GOT3 (cell line): Measurements from ENCODE around the gene HMCN2.

Experiments used
- DNase-seq: peaks from one replicate; lab custom pipeline; 2025; ENCODE audit warnings: mixed read lengths; lab: John Stamatoyannopoulos, UW

HMCN2 gene

DNA sequence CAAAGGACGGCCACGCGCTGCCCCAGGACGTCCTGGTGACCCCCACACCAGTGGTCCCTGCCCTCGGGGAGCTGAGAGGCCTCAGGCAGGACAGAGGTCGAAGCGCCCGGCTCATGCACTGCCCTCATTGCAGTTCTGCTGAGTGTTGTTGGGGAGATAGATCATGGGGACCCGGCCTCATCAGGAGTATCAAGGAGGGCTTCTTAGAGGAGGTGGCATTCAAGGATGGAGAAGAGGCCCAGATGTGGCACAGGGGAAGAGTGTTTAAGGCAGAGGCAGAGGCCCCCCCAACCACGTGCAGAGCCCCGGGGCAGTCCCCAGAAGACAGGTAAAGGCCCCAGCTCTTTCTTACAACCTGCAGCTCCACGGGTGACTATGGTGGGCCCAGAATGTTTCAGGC, 205.4 kb downstream of the HMCN2 start:
- DNase-seq: no peak

DNA sequence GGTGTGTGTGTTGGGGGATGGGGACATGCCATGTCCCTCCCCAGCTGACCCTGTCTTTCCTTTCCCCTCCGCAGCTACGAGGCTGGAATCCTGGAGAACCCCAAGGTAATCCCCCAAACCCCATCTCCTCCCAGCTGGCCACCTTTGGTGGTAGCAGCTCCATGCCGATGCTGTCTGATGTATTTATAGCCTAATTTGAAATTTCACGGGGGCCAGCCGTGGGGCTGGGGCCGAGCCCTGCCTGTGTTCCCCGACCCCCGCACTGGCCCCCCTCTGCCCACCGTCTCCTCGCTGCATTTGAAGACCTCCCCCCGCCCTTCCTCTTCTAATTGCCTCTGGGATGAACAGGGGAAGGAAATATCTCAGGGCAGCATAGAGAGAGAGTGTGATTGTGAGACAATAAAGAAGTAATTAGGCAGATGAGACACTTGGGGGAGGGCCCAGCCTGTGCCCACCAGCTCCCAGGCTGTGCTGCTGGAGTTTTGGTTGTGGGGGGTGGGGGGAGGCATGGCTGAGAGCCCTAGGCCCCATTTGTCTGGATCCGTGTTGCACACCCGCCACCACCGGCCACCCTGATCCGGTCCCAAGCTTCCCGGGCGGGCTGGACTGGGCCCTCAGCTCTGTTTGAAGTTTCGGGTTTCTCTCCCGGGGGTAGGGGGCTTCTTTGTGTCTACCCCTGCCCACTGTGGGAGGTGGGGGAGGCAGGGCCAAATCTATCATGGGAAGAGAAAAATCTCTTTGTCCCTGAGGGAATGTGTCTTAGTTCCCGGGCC, 206.0 kb downstream of the HMCN2 start:
- DNase-seq: no peak

DNA sequence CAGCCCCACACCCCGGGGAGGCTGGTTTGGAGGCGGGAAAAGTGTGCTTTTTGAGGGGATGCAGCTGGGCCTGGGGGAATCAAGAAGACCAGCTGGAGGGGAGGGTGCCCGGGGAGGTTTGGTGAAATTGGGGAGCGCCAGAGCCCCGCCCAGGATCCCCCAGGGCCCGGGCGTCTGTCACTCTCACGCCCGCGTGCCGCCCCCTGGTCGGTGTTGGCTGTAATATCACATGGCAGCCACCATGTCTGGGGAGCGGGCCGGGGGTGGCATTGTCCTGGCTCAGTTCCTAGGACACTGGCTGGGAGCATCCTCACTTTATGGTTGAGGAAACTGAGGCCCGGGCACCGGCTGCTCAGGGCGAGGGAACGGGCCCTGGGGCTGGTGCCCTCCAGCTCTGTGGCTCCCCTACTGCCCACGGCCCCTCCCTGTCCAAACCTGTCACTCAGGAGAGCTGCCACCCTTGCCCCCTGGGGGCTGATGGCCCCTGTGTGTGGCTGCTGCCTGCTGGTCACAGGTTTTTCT, 206.7 kb downstream of the HMCN2 start:
- DNase-seq: no peak

DNA sequence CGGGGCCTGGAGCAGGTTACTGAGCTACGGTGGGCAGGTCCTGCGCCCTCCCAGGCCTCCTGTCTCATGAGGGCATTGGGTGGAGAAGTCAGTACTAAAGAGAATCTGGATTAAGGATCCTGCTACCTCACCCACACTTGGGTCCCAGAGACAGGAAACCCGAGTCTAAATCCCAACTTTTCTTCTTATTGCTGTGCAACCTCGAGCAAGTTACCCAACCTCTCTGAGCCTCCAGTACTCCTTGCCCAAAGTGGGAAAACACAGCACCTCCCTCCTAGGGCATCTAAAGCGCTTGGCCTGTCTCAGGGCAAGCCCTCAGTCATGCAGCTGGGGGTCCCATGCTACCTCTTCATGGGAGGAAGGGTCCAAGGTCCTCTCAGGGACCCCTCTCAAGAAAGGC, 207.4 kb downstream of the HMCN2 start:
- no peak for DNase-seq

DNA sequence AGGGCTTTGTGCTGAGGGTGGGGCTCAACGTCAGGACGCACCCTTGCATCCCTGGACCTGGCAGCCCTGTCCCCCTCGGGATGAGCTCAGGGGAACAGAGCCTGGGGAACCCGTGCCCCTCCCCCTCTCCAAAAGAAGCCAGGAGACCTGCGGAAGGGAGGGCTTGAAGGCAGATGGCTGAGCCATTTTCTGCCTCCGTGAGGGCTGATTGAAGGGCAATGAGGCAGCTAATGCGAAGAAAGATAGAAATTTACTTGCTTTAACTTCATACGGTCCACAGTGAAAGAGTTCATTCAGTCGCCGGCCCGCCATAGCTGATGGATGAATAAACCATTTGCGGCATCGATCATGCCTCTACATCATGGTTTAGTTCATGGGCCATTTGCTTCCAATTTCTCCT, 208.0 kb downstream of the HMCN2 start:
- no peak for DNase-seq

DNA sequence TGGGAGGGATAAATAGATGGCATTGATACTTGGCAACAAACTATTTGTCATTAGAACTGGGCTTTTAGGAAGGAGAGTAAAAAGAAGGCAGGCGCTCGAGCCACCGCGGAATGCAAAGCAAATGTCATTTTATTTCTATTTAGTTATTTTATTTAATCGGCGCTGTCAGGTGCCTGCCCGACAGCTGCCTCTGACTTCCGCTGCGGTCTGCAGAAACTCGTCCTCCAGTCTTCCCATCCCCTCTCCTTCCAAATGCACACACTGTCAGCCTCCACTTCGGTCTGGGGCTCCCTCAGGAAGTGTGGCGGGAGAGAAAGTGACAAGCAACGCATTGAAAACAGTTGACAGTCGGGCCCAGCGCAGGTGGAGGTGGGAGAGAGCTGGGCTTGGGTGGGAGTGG, 208.5 kb downstream of the HMCN2 start:
- DNase-seq: no peak

DNA sequence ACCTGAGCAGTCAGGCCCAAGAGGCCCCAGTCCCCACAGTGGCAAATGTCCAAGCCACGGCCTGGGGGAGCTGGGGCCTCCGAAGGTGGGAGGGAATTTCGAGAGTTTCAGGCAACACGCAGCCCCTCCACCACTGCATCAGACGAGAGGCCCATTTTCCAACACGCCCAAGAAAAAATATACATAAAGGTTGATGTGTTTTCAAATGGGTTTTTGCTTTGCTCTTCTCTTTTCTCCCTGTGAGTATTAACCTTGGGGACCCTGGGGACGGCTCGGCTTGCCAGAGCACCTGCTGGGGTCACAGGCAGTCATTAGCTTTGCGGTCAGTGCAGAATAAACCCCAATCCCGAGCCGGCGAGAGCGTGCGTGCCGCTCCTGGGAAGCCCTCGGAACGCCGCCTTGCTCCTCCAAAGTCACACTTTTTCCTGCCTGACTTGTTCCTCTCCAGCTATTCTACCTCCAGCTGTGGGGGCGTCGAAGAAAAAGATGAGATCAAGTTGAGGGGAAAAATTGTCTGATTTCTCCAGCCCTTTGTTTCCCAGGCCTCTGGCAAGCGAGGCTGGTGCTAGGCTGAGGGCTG, 210.7 kb downstream of the HMCN2 start:
- no peak for DNase-seq

DNA sequence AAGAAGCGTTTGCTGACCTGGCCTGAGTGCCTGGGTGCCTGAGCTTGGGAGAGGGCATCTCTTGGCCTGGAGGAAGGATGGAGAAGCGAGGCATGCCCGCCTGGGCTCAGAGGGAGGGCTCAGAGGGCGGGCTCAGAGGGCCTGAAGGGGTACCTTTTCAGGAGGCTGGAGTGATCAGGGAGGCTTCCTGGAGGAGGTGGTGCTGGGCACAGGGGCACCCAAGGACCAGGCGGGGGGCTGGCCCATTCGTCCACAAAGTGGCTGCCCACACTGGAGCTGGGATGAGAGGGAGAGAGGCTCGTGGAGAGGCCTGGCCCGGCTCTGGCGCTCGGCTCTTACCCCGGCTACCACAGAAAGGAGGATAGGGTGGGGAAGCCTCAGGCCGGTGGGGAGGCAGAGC, 212.0 kb downstream of the HMCN2 start:
- no peak for DNase-seq

DNA sequence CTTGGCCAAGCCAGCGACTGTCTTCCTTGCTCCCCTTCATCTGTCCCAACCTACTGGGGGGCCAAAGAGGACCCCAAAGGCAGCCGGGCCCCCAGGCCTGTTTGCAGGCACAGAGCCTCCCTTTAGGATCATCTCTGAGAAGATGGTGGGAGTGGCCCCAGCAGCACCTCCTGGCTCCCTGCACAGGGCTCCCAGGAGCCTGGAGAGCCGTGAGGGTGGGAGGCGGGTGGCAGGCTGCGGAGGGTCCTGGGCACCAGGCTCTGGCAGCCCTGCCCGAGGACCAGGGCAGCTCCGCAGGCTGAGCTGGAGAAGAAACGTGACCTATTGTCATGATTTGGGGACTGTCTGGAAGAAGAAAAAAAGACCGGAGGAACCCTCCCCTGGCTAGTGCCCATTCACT, 212.6 kb downstream of the HMCN2 start:
- no peak for DNase-seq

DNA sequence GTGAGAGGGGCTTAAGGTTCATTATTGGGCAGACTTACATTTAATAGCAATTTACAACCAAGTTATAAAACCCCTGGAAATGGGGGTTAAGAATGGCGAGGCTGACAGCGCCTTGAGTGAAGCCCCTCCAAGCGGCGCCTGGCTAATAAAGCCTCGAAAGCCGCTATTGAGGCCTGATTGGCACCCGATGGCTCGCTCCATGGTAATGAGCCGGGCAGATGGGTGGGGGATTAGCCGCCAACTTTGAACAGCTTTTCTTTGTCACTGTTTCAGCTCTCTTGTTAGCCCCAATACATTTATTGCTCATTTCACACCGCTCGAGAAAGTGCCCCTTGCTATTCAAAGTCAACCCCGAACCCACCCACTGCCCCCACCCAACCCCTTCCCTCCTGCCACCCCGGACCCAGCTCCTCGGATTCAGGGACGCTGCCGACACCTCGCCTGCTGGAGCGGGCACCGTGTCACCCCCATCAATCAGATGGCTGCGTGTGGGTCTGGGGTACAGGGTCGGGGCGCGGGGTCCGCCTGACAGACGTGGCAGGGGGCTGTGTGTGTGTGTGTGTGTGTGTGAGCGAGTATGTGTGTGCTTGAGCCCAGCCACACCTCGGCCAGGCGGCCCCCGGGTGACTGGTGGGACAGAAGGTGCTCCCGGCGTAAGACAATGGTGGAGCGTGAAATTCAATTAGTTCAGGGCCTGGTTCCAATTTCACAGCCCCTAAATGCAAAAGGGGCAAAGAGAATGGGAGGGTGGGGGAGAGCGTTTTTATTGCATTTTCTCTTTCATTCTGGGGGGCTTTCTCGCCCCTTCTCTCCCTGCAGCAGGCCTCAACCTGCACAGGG, 213.4 kb downstream of the HMCN2 start:
- no peak for DNase-seq

DNA sequence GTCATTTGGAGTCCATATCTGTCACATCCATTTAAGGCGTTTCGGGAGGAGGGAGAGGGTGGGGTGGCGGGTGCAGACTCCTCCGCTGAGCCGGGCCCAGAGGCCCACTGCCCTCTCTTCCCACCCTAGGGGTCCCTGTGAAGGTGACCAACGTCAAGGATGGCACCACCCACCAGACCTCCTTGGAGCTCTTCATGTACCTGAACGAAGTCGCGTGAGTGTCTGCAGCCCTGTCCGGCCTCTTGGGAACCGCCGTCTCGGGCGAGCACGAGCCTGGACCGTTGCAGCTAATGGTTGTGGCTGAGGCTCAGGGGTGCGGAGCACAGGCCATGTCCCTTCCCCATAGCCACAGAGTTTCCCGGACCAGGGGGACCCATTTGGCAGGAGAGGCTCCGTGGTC, 214.0 kb downstream of the HMCN2 start:
- no peak for DNase-seq

DNA sequence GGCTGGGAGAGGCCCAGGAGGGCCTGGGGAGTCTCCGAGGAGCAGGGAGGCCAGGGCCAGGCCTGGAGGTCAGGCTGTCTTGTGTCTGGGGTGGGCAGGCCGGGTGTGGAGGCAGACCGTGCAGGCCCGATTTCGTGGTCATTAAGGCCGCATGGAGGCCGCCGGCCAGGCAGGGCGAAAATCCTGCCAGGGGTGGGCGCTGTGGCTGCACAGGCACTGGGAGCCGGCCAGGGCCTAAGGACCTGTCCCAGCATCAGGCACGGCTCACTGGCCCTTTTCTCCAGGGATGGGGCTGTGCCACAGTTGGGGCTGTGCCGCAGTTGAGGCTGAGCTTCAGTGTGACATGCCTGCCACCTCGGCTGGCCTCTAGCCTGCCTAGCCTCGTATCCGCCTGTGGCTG, 215.1 kb downstream of the HMCN2 start:
- DNase-seq: no peak

DNA sequence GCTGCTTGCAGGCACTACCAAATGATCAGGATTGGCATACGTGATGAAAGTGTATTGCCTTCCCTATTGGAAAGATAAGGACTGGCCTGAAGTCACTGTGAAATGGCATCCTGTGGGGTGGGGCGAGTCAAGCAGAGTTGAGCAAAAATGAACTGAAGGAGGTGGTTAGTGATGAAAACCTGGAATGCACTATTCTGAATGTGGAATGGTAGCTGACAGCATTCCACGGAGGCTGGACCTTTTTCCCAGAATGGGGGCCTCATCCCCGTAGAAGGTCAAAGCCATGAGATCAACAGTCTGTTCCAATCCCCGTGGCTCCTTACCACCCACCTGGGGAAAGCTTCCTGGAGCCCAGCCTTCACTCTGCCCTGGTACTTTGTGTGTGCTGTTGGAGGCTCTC, 216.9 kb downstream of the HMCN2 start:
- no peak for DNase-seq

DNA sequence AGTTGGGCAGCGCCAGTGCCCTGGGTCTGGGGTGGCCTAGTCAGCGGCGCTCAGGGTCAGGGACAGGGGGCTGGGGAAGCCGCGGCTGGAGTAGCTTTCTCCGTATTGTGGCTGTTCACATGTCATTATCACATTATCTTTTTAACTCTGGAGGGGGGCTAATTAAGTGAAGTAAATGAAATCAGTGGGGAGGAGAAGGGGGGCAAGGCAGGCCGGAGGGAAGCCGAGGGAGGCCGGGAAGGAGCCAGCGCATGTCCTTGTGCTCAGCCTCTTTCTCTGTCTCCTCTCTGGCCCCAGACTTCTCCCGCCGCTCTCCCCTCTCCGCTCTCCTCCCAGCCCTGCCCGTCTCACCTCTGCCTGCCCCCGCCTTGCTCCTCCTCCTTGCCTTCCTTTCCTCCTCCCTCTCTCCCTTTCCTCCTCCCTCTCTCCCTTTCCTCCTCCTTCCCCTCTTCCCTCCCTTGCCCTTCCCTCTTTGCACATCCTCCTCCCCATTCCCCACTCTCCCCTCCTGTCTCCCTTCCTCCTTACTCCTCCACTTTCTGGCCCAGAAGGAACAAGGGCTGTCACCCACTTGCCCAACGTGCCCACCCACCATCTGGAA, 217.9 kb downstream of the HMCN2 start:
- no peak for DNase-seq
